ENCODE results near the gene TRAT1. TPM values are rescaled to one million over a fixed set of nuclear protein-coding genes. Genes with fewer than 3 reads are reported as not detected.

Gene TRAT1, protein sequence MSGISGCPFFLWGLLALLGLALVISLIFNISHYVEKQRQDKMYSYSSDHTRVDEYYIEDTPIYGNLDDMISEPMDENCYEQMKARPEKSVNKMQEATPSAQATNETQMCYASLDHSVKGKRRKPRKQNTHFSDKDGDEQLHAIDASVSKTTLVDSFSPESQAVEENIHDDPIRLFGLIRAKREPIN
- not detected in 2 replicates for total RNA-seq (2014; rRNA removed; shearing (Covaris generic))
- not detected in 2 replicates for polyA plus RNA-seq (2016; fragmentation: Nextera tagmentation; extraction: Ambion mirVana)

- no peak within 1 kb of the TSS for H3K27ac ChIP-seq
These were observed at the start of gene TRAT1 for GRCh38 chr3:108822123-108822897. Gene TRAT1 (plus strand): TSS chr3:108822786. CDS start chr3:108822928, 142 bp downstream.

GRCh38 chr3:108775649-108776048 is 46.9 kb upstream of the TRAT1 start:
- TF ChIP-seq EZH2phosphoT487 (IDR thresholded peaks at IDR 0.05; ENCODE audit: insufficient read depth, low read depth) (no peak), EZH2 (IDR thresholded peaks at IDR 0.05; ENCODE audit: insufficient read depth, poor library complexity, severe bottlenecking) (no peak)
- H3K4me3 ChIP-seq: no peak overlapping the region
- no peak overlapping the region for H2AFZ ChIP-seq
- H3F3A ChIP-seq (ENCODE audit: insufficient read depth): no peaks in the 10 kb centered on the region
- H3K79me2 ChIP-seq (ENCODE audit: insufficient read depth): no peaks in the 10 kb centered on the region
- H3K9me3 ChIP-seq (ENCODE audit: low read depth): no peaks in the 10 kb centered on the region
- H3K4me1 ChIP-seq (ENCODE audit: insufficient read depth): no peaks in the 10 kb centered on the region
- in situ Hi-C loops (cut with MboI): no loop called here
- no peaks in the 10 kb centered on the region for H4K20me1 ChIP-seq (ENCODE audit: insufficient read depth)
- no peaks in the 10 kb centered on the region for H3K36me3 ChIP-seq (ENCODE audit: low read depth)
- H3K27ac ChIP-seq: no peak overlapping the region
- 0 to 4% methylated on average over 1 of the region's 1 CpG for WGBS, 2 experiments (ENCODE audit: low coverage in 1 of 2, low lambda C conversion rate in 2 of 2, missing lambda C conversion rate in 2 of 2)
- H3K4me2 ChIP-seq (ENCODE audit: unreplicated experiment): no peak overlapping the region
- no peak for DNase-seq
- H3K9ac ChIP-seq: no peak overlapping the region
- no peaks in the 10 kb centered on the region for H3K27me3 ChIP-seq (replicated peaks; ENCODE audit: insufficient read depth)
- no peaks in the 10 kb centered on the region for H3K9me2 ChIP-seq (ENCODE audit: insufficient read depth)

More at GRCh38 chr3:108822123-108822897, at the start of gene TRAT1:
- no peaks in the 10 kb centered on the region for H3K36me3 ChIP-seq (ENCODE audit: low read depth)
- no peaks in the 10 kb centered on the region for H3K9me3 ChIP-seq (ENCODE audit: low read depth)
- TF ChIP-seq EZH2 (IDR thresholded peaks at IDR 0.05; ENCODE audit: insufficient read depth, poor library complexity, severe bottlenecking) (no peak), EZH2phosphoT487 (IDR thresholded peaks at IDR 0.05; ENCODE audit: insufficient read depth, low read depth) (no peak)
- H3F3A ChIP-seq (ENCODE audit: insufficient read depth): no peaks in the 10 kb centered on the region
- no peak within 1 kb of the TSS for H3K9ac ChIP-seq
- no peak within 1 kb of the TSS for H3K4me3 ChIP-seq
- no peaks in the 10 kb centered on the region for H4K20me1 ChIP-seq (ENCODE audit: insufficient read depth)
- H3K4me2 ChIP-seq (ENCODE audit: unreplicated experiment): no peak within 1 kb of the TSS
- H3K79me2 ChIP-seq (ENCODE audit: insufficient read depth): no peaks in the 10 kb centered on the region
- no peaks in the 10 kb centered on the region for H3K9me2 ChIP-seq (ENCODE audit: insufficient read depth)
- H3K4me1 ChIP-seq (ENCODE audit: insufficient read depth): no peaks in the 10 kb centered on the region
- in situ Hi-C loops (cut with MboI): no loop called here
- no peaks in the 10 kb centered on the region for H3K27me3 ChIP-seq (replicated peaks; ENCODE audit: insufficient read depth)
- no peak within 1 kb of the TSS for H2AFZ ChIP-seq
- DNase-seq: no peak
- WGBS, 2 experiments (ENCODE audit: low coverage in 1 of 2, low lambda C conversion rate in 2 of 2, missing lambda C conversion rate in 2 of 2): 11 to 14% methylated on average over 6 of the region's 6 CpGs

- no peaks in the 10 kb centered on the region for H3K9me3 ChIP-seq (ENCODE audit: low read depth)
- H3K36me3 ChIP-seq (ENCODE audit: low read depth): no peaks in the 10 kb centered on the region
- H2AFZ ChIP-seq: no peak overlapping the region
- H3K27me3 ChIP-seq (replicated peaks; ENCODE audit: insufficient read depth): no peaks in the 10 kb centered on the region
- no peak overlapping the region for H3K27ac ChIP-seq
- H3K9me2 ChIP-seq (ENCODE audit: insufficient read depth): no peaks in the 10 kb centered on the region
- DNase-seq: no peak
- no peak overlapping the region for H3K4me2 ChIP-seq (ENCODE audit: unreplicated experiment)
- in situ Hi-C loops (cut with MboI): no loop called here
- no peak overlapping the region for H3K9ac ChIP-seq
- TF ChIP-seq EZH2phosphoT487 (IDR thresholded peaks at IDR 0.05; ENCODE audit: insufficient read depth, low read depth) (no peak), EZH2 (IDR thresholded peaks at IDR 0.05; ENCODE audit: insufficient read depth, poor library complexity, severe bottlenecking) (no peak)
- H3K4me3 ChIP-seq: no peak overlapping the region
- H3K4me1 ChIP-seq (ENCODE audit: insufficient read depth): no peaks in the 10 kb centered on the region
- no peaks in the 10 kb centered on the region for H3K79me2 ChIP-seq (ENCODE audit: insufficient read depth)
- no peaks in the 10 kb centered on the region for H4K20me1 ChIP-seq (ENCODE audit: insufficient read depth)
- H3F3A ChIP-seq (ENCODE audit: insufficient read depth): no peaks in the 10 kb centered on the region
- 14 to 18% methylated on average over 3 of the region's 3 CpGs for WGBS, 2 experiments (ENCODE audit: low coverage in 1 of 2, low lambda C conversion rate in 2 of 2, missing lambda C conversion rate in 2 of 2)
These were observed 43.1 kb upstream of the TRAT1 start for GRCh38 chr3:108779496-108779895.

DNA sequence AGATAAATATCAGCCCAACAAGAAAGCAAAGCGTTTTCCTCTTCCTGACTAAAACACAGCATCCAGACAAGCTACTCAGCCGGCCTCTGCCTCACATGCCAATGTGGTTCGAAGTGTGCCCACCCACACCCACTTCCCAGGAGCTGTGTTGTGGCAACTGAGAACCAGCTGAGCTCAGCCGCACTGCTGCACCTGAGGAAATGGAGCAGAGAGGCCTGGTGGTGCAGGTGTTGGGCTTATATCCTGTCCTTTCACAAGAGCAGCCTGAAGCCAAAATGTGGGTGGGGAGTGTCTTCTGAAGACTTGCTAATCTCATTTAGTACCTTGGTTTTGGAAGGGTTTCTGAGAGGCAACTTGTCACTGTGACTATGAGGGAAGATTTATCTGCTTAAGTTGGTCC is 42.4 kb upstream of the TRAT1 start:
- Histone ChIP-seq H4K20me1 (ENCODE audit: insufficient read depth) (no peaks in the 10 kb centered on the region), H3K4me2 (ENCODE audit: unreplicated experiment) (no peak overlapping the region), H3K9me2 (ENCODE audit: insufficient read depth) (no peaks in the 10 kb centered on the region), H2AFZ (no peak overlapping the region), H3K9me3 (ENCODE audit: low read depth) (no peaks in the 10 kb centered on the region), H3K9ac (no peak overlapping the region), H3K79me2 (ENCODE audit: insufficient read depth) (no peaks in the 10 kb centered on the region), H3K4me1 (ENCODE audit: insufficient read depth) (no peaks in the 10 kb centered on the region), H3K36me3 (ENCODE audit: low read depth) (no peaks in the 10 kb centered on the region), H3K27me3 (replicated peaks; ENCODE audit: insufficient read depth) (no peaks in the 10 kb centered on the region), H3K27ac (no peak overlapping the region), H3K4me3 (no peak overlapping the region), H3F3A (ENCODE audit: insufficient read depth) (no peaks in the 10 kb centered on the region)
- in situ Hi-C loops (cut with MboI): no loop called here
- DNase-seq: no peak
- no peak for TF ChIP-seq EZH2phosphoT487 (IDR thresholded peaks at IDR 0.05; ENCODE audit: insufficient read depth, low read depth)
- no peak for TF ChIP-seq EZH2 (IDR thresholded peaks at IDR 0.05; ENCODE audit: insufficient read depth, poor library complexity, severe bottlenecking)
- 26 to 30% methylated on average over 4 of the region's 4 CpGs for WGBS, 2 experiments (ENCODE audit: low coverage in 1 of 2, low lambda C conversion rate in 2 of 2, missing lambda C conversion rate in 2 of 2)

Measured in GM23248 (cell line).